Neuronal stem cell (in vitro differentiated cells): Measurements from ENCODE around the gene DEPDC5.

ENCODE experiments used
- DNase-seq: peaks from one replicate; pipeline ENCODE4 v3.0.0-alpha.2; 2013; ENCODE audit warnings: low spot score
- H2AFZ ChIP-seq: one replicate; pipeline ENCODE4 v1.6.1; 2013; ENCODE audit warnings: mild to moderate bottlenecking, low read length, inconsistent platforms
- H2AK5ac ChIP-seq: 2 replicates; pipeline ENCODE4 v1.6.1; 2013; ENCODE audit warnings: low read depth, mild to moderate bottlenecking, inconsistent platforms, low read length, moderate library complexity, mixed read lengths
- H2BK120ac ChIP-seq: 2 replicates; pipeline ENCODE4 v1.6.1; 2013; ENCODE audit warnings: low read depth, mild to moderate bottlenecking, inconsistent platforms, low read length, moderate library complexity, mixed read lengths
- H2BK12ac ChIP-seq: one replicate; pipeline ENCODE4 v1.6.1; 2013; ENCODE audit warnings: low read length, inconsistent platforms
- H2BK15ac ChIP-seq: 2 replicates; pipeline ENCODE4 v1.6.1; 2013; ENCODE audit warnings: mild to moderate bottlenecking, low read length, inconsistent platforms, mixed read lengths
- H2BK5ac ChIP-seq: one replicate; pipeline ENCODE4 v1.6.1; 2013; ENCODE audit warnings: inconsistent platforms, mild to moderate bottlenecking, low read length, moderate library complexity
- H3K14ac ChIP-seq: one replicate; pipeline ENCODE4 v1.6.1; 2013; ENCODE audit warnings: low read length, inconsistent platforms
- H3K18ac ChIP-seq: 2 replicates; pipeline ENCODE4 v1.6.1; 2013; ENCODE audit warnings: low read length, inconsistent platforms
- H3K23ac ChIP-seq: 2 replicates; pipeline ENCODE4 v1.6.1; 2013; ENCODE audit warnings: low read depth, mild to moderate bottlenecking, mixed read lengths, low read length, inconsistent platforms; ENCODE audit not compliant: poor library complexity
- H3K27ac ChIP-seq: replicated peaks from 3 replicates; pipeline ENCODE4 v1.5.1; 2013; ENCODE audit warnings: low read length, inconsistent platforms
- H3K27me3 ChIP-seq, 3 experiments: 2 replicates each; pipeline ENCODE4 v1.6.1; 2013; ENCODE audit warnings: low read length in 3 of 3, mild to moderate bottlenecking in 2 of 3, inconsistent platforms in 1 of 3, low read depth in 1 of 3, mixed read lengths in 1 of 3, moderate library complexity in 1 of 3; ENCODE audit not compliant: control insufficient read depth in 3 of 3, insufficient read depth in 3 of 3
- H3K36me3 ChIP-seq, 2 donors: replicated peaks in 1 of 2; 2 replicates each; pipeline ENCODE4 v1.6.1; 2013; ENCODE audit warnings: low read length in 2 of 2; ENCODE audit not compliant: control insufficient read depth in 2 of 2, insufficient read depth in 2 of 2
- H3K4ac ChIP-seq: 2 replicates; pipeline ENCODE4 v1.6.1; 2013; ENCODE audit warnings: inconsistent platforms, mild to moderate bottlenecking, low read length, moderate library complexity
- H3K4me1 ChIP-seq, 2 donors: 1 replicate in 1 of 2; 2 replicates in 1 of 2; pipeline ENCODE4 v1.6.1; 2013; ENCODE audit warnings: low read length in 2 of 2, low read depth in 1 of 2; ENCODE audit not compliant: control insufficient read depth in 2 of 2, insufficient read depth in 1 of 2
- H3K4me2 ChIP-seq: one replicate; pipeline ENCODE4 v1.6.1; 2013; ENCODE audit warnings: mild to moderate bottlenecking, low read length, inconsistent platforms; ENCODE audit not compliant: insufficient read depth, poor library complexity, severe bottlenecking
- H3K4me3 ChIP-seq, 2 donors: 2 replicates each; pipeline ENCODE4 v1.5.1; 2013; ENCODE audit warnings: low read length in 2 of 2, mild to moderate bottlenecking in 2 of 2, inconsistent platforms in 1 of 2, moderate library complexity in 1 of 2
- H3K79me1 ChIP-seq: one replicate; pipeline ENCODE4 v1.6.1; 2013; ENCODE audit warnings: low read depth, mild to moderate bottlenecking, inconsistent platforms, low read length, moderate library complexity
- H3K9ac ChIP-seq: one replicate; pipeline ENCODE4 v1.6.1; 2013; ENCODE audit warnings: mild to moderate bottlenecking, low read depth, low read length, inconsistent platforms; ENCODE audit not compliant: poor library complexity
- H3K9me3 ChIP-seq, 2 donors: replicated peaks in 1 of 2; 2 replicates each; pipeline versions ENCODE3 to v1.6.1; 2013; ENCODE audit warnings: low read length in 2 of 2, mild to moderate bottlenecking in 2 of 2, inconsistent platforms in 1 of 2, low read depth in 1 of 2, mixed read lengths in 1 of 2, moderate library complexity in 1 of 2; ENCODE audit not compliant: control insufficient read depth in 2 of 2, insufficient read depth in 1 of 2
- H4K8ac ChIP-seq: one replicate; pipeline ENCODE4 v1.6.1; 2013; ENCODE audit warnings: low read depth, mild to moderate bottlenecking, inconsistent platforms, low read length, moderate library complexity
- H4K91ac ChIP-seq: one replicate; pipeline ENCODE4 v1.6.1; 2013; ENCODE audit warnings: low read length, low read depth, mild to moderate bottlenecking, inconsistent platforms; ENCODE audit not compliant: poor library complexity
- WGBS, 2 donors: extraction: QIAGEN DNeasy Blood & Tissue Kit; methylation state at CpG; one replicate each; pipeline ENCODE4 v1.1.7; 2013; ENCODE audit warnings: missing lambda C conversion rate in 2 of 2, mixed read lengths in 1 of 2; ENCODE audit not compliant: insufficient read length in 2 of 2, insufficient replicate concordance in 1 of 2; ENCODE audit errors: extremely low coverage in 2 of 2; 5-methylcytosine and 5-hydroxymethylcytosine counted together

The DEPDC5 gene

GRCh38 chr22:31942091-31942490 lies 188.3 kb downstream of the DEPDC5 start:
- DNase-seq = no peak
- no CpG with 5 or more reads among the region's 5 CpGs for WGBS, 2 donors

GRCh38 chr22:31943206-31943977 lies 189.6 kb downstream of the DEPDC5 start:
- H3K4me2 ChIP-seq = peak overlapping the region; percentile 67
- H3K79me1 ChIP-seq = no peaks in the 10 kb centered on the region
- no peaks in the 10 kb centered on the region for H3K27me3 ChIP-seq
- no peak overlapping the region for H2BK120ac ChIP-seq
- H3K18ac ChIP-seq = peak overlapping the region; percentile 97
- peaks cover 4 to 34% of the 10 kb centered on the region in 2 donors for H3K36me3 ChIP-seq
- peak overlapping the region; percentile 77 to 96 for H3K4me3 ChIP-seq
- no peak for DNase-seq
- peaks cover 8 to 13% of the 10 kb centered on the region in 2 donors for H3K4me1 ChIP-seq
- H2AK5ac ChIP-seq = no peak overlapping the region
- peak overlapping the region; percentile 91 for H3K27ac ChIP-seq
- no peak overlapping the region for H4K8ac ChIP-seq
- H3K9ac ChIP-seq = peak overlapping the region; percentile 85
- H3K4ac ChIP-seq = peak overlapping the region; percentile 13
- H2BK12ac ChIP-seq = peak overlapping the region; percentile 5
- no peak overlapping the region for H3K14ac ChIP-seq
- no peaks in the 10 kb centered on the region for H3K9me3 ChIP-seq
- H4K91ac ChIP-seq = peak overlapping the region; percentile 87
- peak overlapping the region; percentile 0 for H2BK15ac ChIP-seq
- peak overlapping the region; percentile 97 for H2BK5ac ChIP-seq
- peak overlapping the region; percentile 97 for H2AFZ ChIP-seq
- no CpG with 5 or more reads among the region's 15 CpGs for WGBS, 2 donors
- H3K23ac ChIP-seq = peak overlapping the region; percentile 61

More at GRCh38 chr22:31942091-31942490, 188.3 kb downstream of the DEPDC5 start:
- H2BK15ac ChIP-seq = peak overlapping the region; percentile 78
- H2BK120ac ChIP-seq = no peak overlapping the region
- H3K4me1 ChIP-seq = peaks cover 10 to 13% of the 10 kb centered on the region in 2 donors
- peak overlapping the region; percentile 28 for H2AK5ac ChIP-seq
- H3K36me3 ChIP-seq = peaks cover 0 to 21% of the 10 kb centered on the region in 2 donors
- no peaks in the 10 kb centered on the region for H3K79me1 ChIP-seq
- no peak overlapping the region for H3K9ac ChIP-seq
- no peaks in the 10 kb centered on the region for H3K27me3 ChIP-seq
- H3K9me3 ChIP-seq = no peaks in the 10 kb centered on the region
- no peak overlapping the region for H3K4ac ChIP-seq
- no peak overlapping the region for H3K4me2 ChIP-seq
- H3K18ac ChIP-seq = no peak overlapping the region
- no peak overlapping the region for H4K91ac ChIP-seq
- H3K14ac ChIP-seq = no peak overlapping the region
- H3K27ac ChIP-seq = no peak overlapping the region
- no peak overlapping the region for H4K8ac ChIP-seq
- H2AFZ ChIP-seq = no peak overlapping the region
- H2BK12ac ChIP-seq = no peak overlapping the region
- no peak overlapping the region for H2BK5ac ChIP-seq
- no peak overlapping the region for H3K4me3 ChIP-seq
- H3K23ac ChIP-seq = peak overlapping the region; percentile 81

DNA sequence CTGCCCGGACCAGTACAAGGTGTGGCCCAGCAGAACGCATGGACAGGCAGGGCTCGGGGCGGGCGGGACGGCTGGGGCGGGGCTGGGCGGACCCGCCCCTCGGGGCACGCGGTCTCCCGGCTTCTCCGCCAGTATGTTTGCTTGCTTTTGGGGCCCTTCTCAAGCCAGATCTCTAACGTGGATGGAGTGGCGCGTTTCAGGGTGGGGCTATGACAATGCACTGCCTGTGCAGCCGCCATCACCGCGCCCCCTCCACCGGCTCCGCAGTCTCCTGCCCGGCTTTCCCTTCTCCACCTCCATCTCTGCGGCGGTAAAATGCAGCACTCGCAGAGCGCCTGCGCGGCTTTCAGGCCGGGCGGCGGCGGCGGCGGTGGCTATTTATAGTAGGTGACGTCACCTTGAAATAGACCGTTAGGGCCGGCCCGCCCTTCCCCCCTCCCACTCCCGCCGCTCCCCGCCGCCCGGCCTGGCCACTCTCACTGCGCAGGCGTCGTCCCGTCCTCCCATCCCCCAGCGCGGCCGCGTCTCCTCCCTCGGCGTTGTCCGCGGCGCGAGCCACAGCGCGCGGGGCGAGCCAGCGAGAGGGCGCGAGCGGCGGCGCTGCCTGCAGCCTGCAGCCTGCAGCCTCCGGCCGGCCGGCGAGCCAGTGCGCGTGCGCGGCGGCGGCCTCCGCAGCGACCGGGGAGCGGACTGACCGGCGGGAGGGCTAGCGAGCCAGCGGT lies 190.3 kb downstream of the DEPDC5 start, which contains the start of gene YWHAH:
TSS of gene YWHAH (plus strand) at position 558 of the 722 bp plus-strand sequence. CDS start 199 bp downstream, outside the sequence.
- Histone ChIP-seq H3K79me1 (no peaks in the 10 kb centered on the region), H3K23ac (peak within 1 kb of the TSS; percentile 89), H3K4me1 (peaks cover 6 to 13% of the 10 kb centered on the region in 2 donors), H2BK5ac (peak within 1 kb of the TSS; percentile 97), H3K27ac (peak within 1 kb of the TSS; percentile 99), H4K91ac (peak within 1 kb of the TSS; percentile 87), H3K9ac (peak within 1 kb of the TSS; percentile 99), H3K27me3 (no peaks in the 10 kb centered on the region), H3K14ac (peak within 1 kb of the TSS; percentile 87), H3K36me3 (peaks cover 4 to 41% of the 10 kb centered on the region in 2 donors), H3K4ac (peak within 1 kb of the TSS; percentile 27), H2AFZ (peak within 1 kb of the TSS; percentile 97), H3K18ac (peak within 1 kb of the TSS; percentile 99), H4K8ac (no peak within 1 kb of the TSS), H2AK5ac (peak within 1 kb of the TSS; percentile 64), H3K4me3 (peak within 1 kb of the TSS; percentile 96 to 99), H2BK12ac (peak within 1 kb of the TSS; percentile 5), H2BK15ac (peak within 1 kb of the TSS; percentile 0), H3K4me2 (peak within 1 kb of the TSS; percentile 75), H3K9me3 (no peaks in the 10 kb centered on the region), H2BK120ac (peak within 1 kb of the TSS; percentile 89)
- no CpG with 5 or more reads among the region's 86 CpGs for WGBS, 2 donors
- peak; percentile 96 for DNase-seq
